Peyer's patch (tissue), 4 donors: ENCODE data around the gene FSIP1.

Experiments used
- POLR2A ChIP-seq, 2 donors: fragments of 450-650 bp; IDR thresholded peaks; one replicate each; pipeline ENCODE4 v1.5.1; 2017; ENCODE audit warnings: antibody characterized with exemption in 2 of 2, mild to moderate bottlenecking in 2 of 2, moderate library complexity in 2 of 2
- TF ChIP-seq, protein P1 (sequence below), 6 experiments: fragments of 450-650 bp in 4 of 6; fragments of 200-600 bp in 2 of 6; sonication (generic) in 1 of 6; IDR thresholded peaks; one replicate each; pipeline ENCODE4 v1.5.1; 2017 to 2019; ENCODE audit warnings: antibody characterized with exemption in 6 of 6, mild to moderate bottlenecking in 3 of 6, moderate library complexity in 1 of 6

GRCh38 chr15:39684233-39684632 lies 98.4 kb downstream of the FSIP1 start:
- TF ChIP-seq, protein P1, sequence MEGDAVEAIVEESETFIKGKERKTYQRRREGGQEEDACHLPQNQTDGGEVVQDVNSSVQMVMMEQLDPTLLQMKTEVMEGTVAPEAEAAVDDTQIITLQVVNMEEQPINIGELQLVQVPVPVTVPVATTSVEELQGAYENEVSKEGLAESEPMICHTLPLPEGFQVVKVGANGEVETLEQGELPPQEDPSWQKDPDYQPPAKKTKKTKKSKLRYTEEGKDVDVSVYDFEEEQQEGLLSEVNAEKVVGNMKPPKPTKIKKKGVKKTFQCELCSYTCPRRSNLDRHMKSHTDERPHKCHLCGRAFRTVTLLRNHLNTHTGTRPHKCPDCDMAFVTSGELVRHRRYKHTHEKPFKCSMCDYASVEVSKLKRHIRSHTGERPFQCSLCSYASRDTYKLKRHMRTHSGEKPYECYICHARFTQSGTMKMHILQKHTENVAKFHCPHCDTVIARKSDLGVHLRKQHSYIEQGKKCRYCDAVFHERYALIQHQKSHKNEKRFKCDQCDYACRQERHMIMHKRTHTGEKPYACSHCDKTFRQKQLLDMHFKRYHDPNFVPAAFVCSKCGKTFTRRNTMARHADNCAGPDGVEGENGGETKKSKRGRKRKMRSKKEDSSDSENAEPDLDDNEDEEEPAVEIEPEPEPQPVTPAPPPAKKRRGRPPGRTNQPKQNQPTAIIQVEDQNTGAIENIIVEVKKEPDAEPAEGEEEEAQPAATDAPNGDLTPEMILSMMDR (IDR thresholded peaks at IDR 0.05), result no peak
- no peak for TF ChIP-seq POLR2A (IDR thresholded peaks at IDR 0.05)
